ENCODE data around the gene AGER. TPM values are rescaled to one million over a fixed set of nuclear protein-coding genes. Genes with fewer than 3 reads are reported as not detected.

The AGER gene
- total RNA-seq, 1 experiment from 2014 or later, result 14.3 TPM

DNA sequence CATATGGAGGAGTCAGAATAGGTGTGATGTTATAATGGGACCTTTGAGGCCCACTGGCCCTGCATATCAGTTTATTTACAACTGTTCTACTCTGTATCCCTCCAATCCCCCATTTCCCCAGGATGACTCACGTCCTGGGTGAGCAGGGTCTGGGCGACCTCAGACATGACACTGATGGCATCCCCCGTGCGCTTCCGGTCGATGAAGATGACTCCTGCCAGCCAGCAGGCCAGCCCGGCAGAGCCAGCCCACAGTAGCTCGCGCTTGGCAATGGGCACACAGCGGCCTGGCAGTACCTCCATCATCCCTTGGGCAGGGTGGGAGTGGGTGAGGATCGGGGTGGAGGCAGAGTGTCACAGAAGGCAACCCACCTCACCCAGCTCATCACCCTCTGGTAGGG is 13.8 kb downstream of the AGER start:
- Histone ChIP-seq H3K23ac (ENCODE audit: insufficient read length, low read depth, low read length) (no peak overlapping the region), H2BK12ac (ENCODE audit: insufficient read length, low read depth, low read length) (no peak overlapping the region), H2BK15ac (ENCODE audit: low read depth, low read length) (no peak overlapping the region), H2BK20ac (ENCODE audit: low read depth, low read length, poor library complexity, severe bottlenecking) (no peak overlapping the region), H3T11ph (ENCODE audit: low read length) (no peak overlapping the region), H2BK5ac (ENCODE audit: insufficient read length, low read length) (no peak overlapping the region), H2BK120ac (ENCODE audit: low read depth, low read length, poor library complexity, severe bottlenecking) (no peak overlapping the region), H3K9ac (ENCODE audit: extremely low read depth, insufficient read length, low read length) (no peak overlapping the region), H3K14ac (ENCODE audit: insufficient read depth, low read length) (no peak overlapping the region), H3K9me3 (ENCODE audit: control insufficient read depth, low read depth, low read length) (no peaks in the 10 kb centered on the region), H3K79me2 (ENCODE audit: insufficient read depth, low read length) (peaks cover 15% of the 10 kb centered on the region; the same call in 1 of the 2 replicates), H3K79me1 (ENCODE audit: insufficient read depth, low read depth, low read length, poor library complexity, severe bottlenecking) (no peaks in the 10 kb centered on the region), H3K4me2 (ENCODE audit: insufficient read depth, insufficient read length, low read length) (no peak overlapping the region), H3K4ac (ENCODE audit: low read depth, low read length) (no peak overlapping the region), H3K23me2 (ENCODE audit: insufficient read length, low read depth, low read length, poor library complexity, severe bottlenecking) (peaks cover 2% of the 10 kb centered on the region), H3K56ac (ENCODE audit: insufficient read length, low read depth, low read length) (no peak overlapping the region), H4K8ac (replicated peaks; ENCODE audit: insufficient read length, low read depth, low read length) (no peak overlapping the region), H3K27ac (ENCODE audit: insufficient read length, low read depth, low read length) (no peak overlapping the region), H4K5ac (ENCODE audit: insufficient read length, low read depth, low read length) (no peak overlapping the region), H2AFZ (ENCODE audit: low read length) (no peak overlapping the region), H4K91ac (ENCODE audit: insufficient read length, low read depth, low read length) (no peak overlapping the region), H4K20me1 (ENCODE audit: control insufficient read depth, insufficient read depth, insufficient read length) (peaks cover 2% of the 10 kb centered on the region), H3K18ac (ENCODE audit: insufficient read length, low read depth, low read length) (no peak overlapping the region), H2AK5ac (ENCODE audit: insufficient read length, low read length) (no peak overlapping the region), H3K27me3 (ENCODE audit: insufficient read depth, low read length) (no peaks in the 10 kb centered on the region), H3K4me1 (ENCODE audit: insufficient read depth, low read length) (peaks cover 7% of the 10 kb centered on the region)
- no peak overlapping the region for H3K4me3 Mint-ChIP-seq
- H3K36me3 Mint-ChIP-seq (ENCODE audit: insufficient read depth in 1 of 3, low read depth in 3 of 3), result peaks cover 38 to 64% (median 52%) of the 10 kb centered on the region in 3 experiments
- DNase-seq, result no peak
- no CpG with 5 or more reads among the region's 11 CpGs for WGBS (ENCODE audit: extremely low coverage, insufficient read length, low lambda C conversion rate)
- no peaks in the 10 kb centered on the region; the same call in 1 of the 2 replicates for H3K27me3 Mint-ChIP-seq (ENCODE audit: low read depth)
- H3K27ac Mint-ChIP-seq, result no peak overlapping the region
- H3K9me3 Mint-ChIP-seq, result no peaks in the 10 kb centered on the region
- peaks cover 27 to 31% of the 10 kb centered on the region in 2 experiments for H3K4me1 Mint-ChIP-seq
- TF ChIP-seq, protein P1, sequence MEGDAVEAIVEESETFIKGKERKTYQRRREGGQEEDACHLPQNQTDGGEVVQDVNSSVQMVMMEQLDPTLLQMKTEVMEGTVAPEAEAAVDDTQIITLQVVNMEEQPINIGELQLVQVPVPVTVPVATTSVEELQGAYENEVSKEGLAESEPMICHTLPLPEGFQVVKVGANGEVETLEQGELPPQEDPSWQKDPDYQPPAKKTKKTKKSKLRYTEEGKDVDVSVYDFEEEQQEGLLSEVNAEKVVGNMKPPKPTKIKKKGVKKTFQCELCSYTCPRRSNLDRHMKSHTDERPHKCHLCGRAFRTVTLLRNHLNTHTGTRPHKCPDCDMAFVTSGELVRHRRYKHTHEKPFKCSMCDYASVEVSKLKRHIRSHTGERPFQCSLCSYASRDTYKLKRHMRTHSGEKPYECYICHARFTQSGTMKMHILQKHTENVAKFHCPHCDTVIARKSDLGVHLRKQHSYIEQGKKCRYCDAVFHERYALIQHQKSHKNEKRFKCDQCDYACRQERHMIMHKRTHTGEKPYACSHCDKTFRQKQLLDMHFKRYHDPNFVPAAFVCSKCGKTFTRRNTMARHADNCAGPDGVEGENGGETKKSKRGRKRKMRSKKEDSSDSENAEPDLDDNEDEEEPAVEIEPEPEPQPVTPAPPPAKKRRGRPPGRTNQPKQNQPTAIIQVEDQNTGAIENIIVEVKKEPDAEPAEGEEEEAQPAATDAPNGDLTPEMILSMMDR (conservative IDR thresholded peaks at IDR 0.05), result no peak
